Measurements from ENCODE around the gene THUMPD1. TPM values are rescaled to one million over a fixed set of nuclear protein-coding genes. Genes with fewer than 3 reads are reported as not detected.
A peak's percentile ranks its signal among the peaks of the same experiment; 100 is the strongest.
"Not testable (repeated sequence)": the region's sequence is repeated elsewhere in the genome, so short reads cannot be mapped to it uniquely, and the experiment has no call there.

THUMPD1 gene
- total and polyA plus RNA-seq, 9 donors = 18.2 to 45.5 (median 36.8) TPM

- Histone ChIP-seq H3K9me3 (no peaks in the 10 kb centered on the region), H3K36me3 (no peaks in the 10 kb centered on the region), H3K4me3 (peak within 1 kb of the TSS; percentile 12), H3K4me1 (ENCODE audit: insufficient read depth) (peaks cover 5% of the 10 kb centered on the region), H3K27ac (peak within 1 kb of the TSS in 1 of 2 donors; percentile 66), H3K27me3 (no peaks in the 10 kb centered on the region)
- intact Hi-C loops (cut with DNase I) = no loop called here
- 6 to 8% (median 7%) methylated on average over 10 of the region's 10 CpGs for WGBS, 3 donors
- DNase-seq = peak in 4 of 5 donors; percentile 37 to 66 (median 44)
- TF ChIP-seq CTCF (IDR thresholded peaks at IDR 0.05) = no peak
- no peak for TF ChIP-seq POLR2A (IDR thresholded peaks at IDR 0.05)
- no peak for TF ChIP-seq EP300 (IDR thresholded peaks at IDR 0.05)
Observed at GRCh38 chr16:20763461-20764232, 22.0 kb upstream of the THUMPD1 start, which contains the start of gene ACSM3. TSS of gene ACSM3 (plus strand) at chr16:20764014. CDS start at chr16:20770035, 6,021 bp downstream.

- intact Hi-C loops (cut with DNase I) = no loop called here
- 96 to 99% (median 97%) methylated on average over 3 of the region's 3 CpGs for WGBS, 3 donors
Observed at GRCh38 chr16:20762404-20763123, 20.9 kb upstream of the THUMPD1 start.

GRCh38 chr16:20761175-20761574 is 19.6 kb upstream of the THUMPD1 start:
- no peak for DNase-seq
- H3K4me1 ChIP-seq (ENCODE audit: insufficient read depth) = peaks cover 3% of the 10 kb centered on the region
- no peak overlapping the region for H3K27ac ChIP-seq
- H3K36me3 ChIP-seq = no peaks in the 10 kb centered on the region
- no peaks in the 10 kb centered on the region for H3K9me3 ChIP-seq
- no peak for TF ChIP-seq EP300 (IDR thresholded peaks at IDR 0.05)
- no peak for TF ChIP-seq CTCF (IDR thresholded peaks at IDR 0.05)
- no peak for TF ChIP-seq POLR2A (IDR thresholded peaks at IDR 0.05)
- intact Hi-C loops (cut with DNase I) = no loop called here
- 79 to 91% (median 81%) methylated on average over 1 of the region's 1 CpG for WGBS, 3 donors
- H3K4me3 ChIP-seq = no peak overlapping the region
- H3K27me3 ChIP-seq = no peaks in the 10 kb centered on the region

More at GRCh38 chr16:20762404-20763123, 20.9 kb upstream of the THUMPD1 start:
- Histone ChIP-seq H3K36me3 (no peaks in the 10 kb centered on the region), H3K27ac (peak overlapping the region in 1 of 2 donors; percentile 66), H3K4me1 (ENCODE audit: insufficient read depth) (peaks cover 5% of the 10 kb centered on the region), H3K27me3 (no peaks in the 10 kb centered on the region), H3K9me3 (no peaks in the 10 kb centered on the region), H3K4me3 (no peak overlapping the region)
- TF ChIP-seq CTCF (IDR thresholded peaks at IDR 0.05) (no peak), EP300 (IDR thresholded peaks at IDR 0.05) (no peak), POLR2A (IDR thresholded peaks at IDR 0.05) (no peak)
- no peak for DNase-seq

- no peak for DNase-seq
- intact Hi-C loops (cut with DNase I) = no loop called here
Observed at GRCh38 chr16:20760346-20760745, 18.7 kb upstream of the THUMPD1 start.

GRCh38 chr16:20755799-20756198 is 14.2 kb upstream of the THUMPD1 start:
- H3K4me3 ChIP-seq; intact Hi-C loops (cut with DNase I): not testable (repeated sequence)

More at GRCh38 chr16:20760346-20760745, 18.7 kb upstream of the THUMPD1 start:
- Histone ChIP-seq H3K9me3 (no peaks in the 10 kb centered on the region), H3K4me3 (no peak overlapping the region), H3K27ac (no peak overlapping the region), H3K36me3 (no peaks in the 10 kb centered on the region), H3K4me1 (ENCODE audit: insufficient read depth) (peaks cover 3% of the 10 kb centered on the region), H3K27me3 (no peaks in the 10 kb centered on the region)
- WGBS, 3 donors = 62 to 81% (median 67%) methylated on average over 2 of the region's 2 CpGs
- no peak for TF ChIP-seq EP300 (IDR thresholded peaks at IDR 0.05)
- TF ChIP-seq CTCF (IDR thresholded peaks at IDR 0.05) = no peak
- TF ChIP-seq POLR2A (IDR thresholded peaks at IDR 0.05) = no peak

More at GRCh38 chr16:20755799-20756198, 14.2 kb upstream of the THUMPD1 start:
- not testable (repeated sequence) for H3K9me3 ChIP-seq; H3K4me1 ChIP-seq (ENCODE audit: insufficient read depth); H3K27ac ChIP-seq; DNase-seq; H3K27me3 ChIP-seq; H3K36me3 ChIP-seq
- WGBS, 3 donors = 86 to 94% (median 93%) methylated on average over 3 to 5 of the region's 5 CpGs

Data from ovary (tissue), 9 donors.